IgD-negative memory B cell (primary cell): ENCODE results near the gene HIPK3. TPM values are rescaled to one million over a fixed set of nuclear protein-coding genes. Genes with fewer than 3 reads are reported as not detected.
"Not testable (repeated sequence)": the region's sequence is repeated elsewhere in the genome, so short reads cannot be mapped to it uniquely, and the experiment has no call there.

ENCODE experiments used
- H3K27ac Mint-ChIP-seq, 3 donors: one replicate each; pipeline ENCODE4 v1.8.0; 2020 to 2022; ENCODE audit warnings: mild to moderate bottlenecking in 3 of 3, mixed read lengths in 3 of 3, moderate library complexity in 1 of 3
- H3K27me3 Mint-ChIP-seq: one replicate; pipeline ENCODE4 v1.8.0; 2021; ENCODE audit warnings: mixed read lengths
- H3K36me3 Mint-ChIP-seq: one replicate; pipeline ENCODE4 v1.8.0; 2020; ENCODE audit warnings: mild to moderate bottlenecking, mixed read lengths
- H3K4me1 Mint-ChIP-seq, 3 donors: one replicate each; pipeline ENCODE4 v1.8.0; 2020 to 2022; ENCODE audit warnings: mixed read lengths in 3 of 3, mild to moderate bottlenecking in 1 of 3
- H3K4me3 Mint-ChIP-seq, 4 donors: one replicate each; pipeline ENCODE4 v1.8.0; 2020 to 2022; ENCODE audit warnings: mild to moderate bottlenecking in 4 of 4, mixed read lengths in 4 of 4, moderate library complexity in 3 of 4
- H3K9me3 Mint-ChIP-seq, 3 donors: one replicate each; pipeline ENCODE4 v1.8.0; 2020 to 2021; ENCODE audit warnings: mixed read lengths in 3 of 3, mild to moderate bottlenecking in 1 of 3
- polyA plus RNA-seq: library from polyadenylated mRNA; unstranded; fragments of 300-500 nt; fragmentation: Illumina TruSeq; gene quantifications from one replicate; pipeline ENCODE4 v1.2.3, GENCODE V29; 2021

HIPK3 gene
- polyA plus RNA-seq, 1 donor from 2014 or later: 26.9 TPM

- H3K36me3 Mint-ChIP-seq: peaks cover 5% of the 10 kb centered on the region
- no peaks in the 10 kb centered on the region for H3K9me3 Mint-ChIP-seq
- no peak overlapping the region for H3K4me3 Mint-ChIP-seq
- no peaks in the 10 kb centered on the region for H3K27me3 Mint-ChIP-seq
- no peak overlapping the region for H3K27ac Mint-ChIP-seq
- peaks cover 4 to 8% (median 6%) of the 10 kb centered on the region in 3 donors for H3K4me1 Mint-ChIP-seq
These were observed 77.4 kb downstream of the HIPK3 start for GRCh38 chr11:33334627-33335026.

- peaks cover 0 to 1% (median 0%) of the 10 kb centered on the region in 3 donors for H3K4me1 Mint-ChIP-seq
- no peak overlapping the region for H3K27ac Mint-ChIP-seq
- H3K9me3 Mint-ChIP-seq: no peaks in the 10 kb centered on the region
- H3K4me3 Mint-ChIP-seq: no peak overlapping the region
- peaks cover 12% of the 10 kb centered on the region for H3K36me3 Mint-ChIP-seq
- H3K27me3 Mint-ChIP-seq: no peaks in the 10 kb centered on the region
These were observed 82.1 kb downstream of the HIPK3 start for GRCh38 chr11:33339247-33339646.

GRCh38 chr11:33344611-33345010 is 87.4 kb downstream of the HIPK3 start:
- no peak overlapping the region for H3K27ac Mint-ChIP-seq
- H3K36me3 Mint-ChIP-seq: peaks cover 10% of the 10 kb centered on the region
- no peaks in the 10 kb centered on the region for H3K9me3 Mint-ChIP-seq
- H3K4me3 Mint-ChIP-seq: no peak overlapping the region
- peaks cover 6 to 17% (median 7%) of the 10 kb centered on the region in 3 donors for H3K4me1 Mint-ChIP-seq
- H3K27me3 Mint-ChIP-seq: no peaks in the 10 kb centered on the region

- H3K27ac Mint-ChIP-seq: peak overlapping the region in 2 of 3 donors; percentile 86 to 94
- H3K4me1 Mint-ChIP-seq: peaks cover 6 to 17% (median 7%) of the 10 kb centered on the region in 3 donors
- H3K4me3 Mint-ChIP-seq: peak overlapping the region in 1 of 4 donors; percentile 71
- H3K9me3 Mint-ChIP-seq: no peaks in the 10 kb centered on the region
- peaks cover 11% of the 10 kb centered on the region for H3K36me3 Mint-ChIP-seq
- no peaks in the 10 kb centered on the region for H3K27me3 Mint-ChIP-seq
These were observed 90.4 kb downstream of the HIPK3 start for GRCh38 chr11:33347490-33348125.

- no peaks in the 10 kb centered on the region for H3K27me3 Mint-ChIP-seq
- no peak overlapping the region for H3K27ac Mint-ChIP-seq
- H3K9me3 Mint-ChIP-seq: no peaks in the 10 kb centered on the region
- peaks cover 6 to 16% (median 7%) of the 10 kb centered on the region in 3 donors for H3K4me1 Mint-ChIP-seq
- H3K4me3 Mint-ChIP-seq: no peak overlapping the region
- H3K36me3 Mint-ChIP-seq: peaks cover 12% of the 10 kb centered on the region
These were observed 93.1 kb downstream of the HIPK3 start for GRCh38 chr11:33350287-33350686.

GRCh38 chr11:33358150-33358831 is 101.1 kb downstream of the HIPK3 start:
- Mint-ChIP-seq H3K36me3 (peaks cover under 1% of the 10 kb centered on the region), H3K9me3 (no peaks in the 10 kb centered on the region), H3K27ac (peak overlapping the region in 1 of 3 donors; percentile 78), H3K4me3 (no peak overlapping the region), H3K27me3 (no peaks in the 10 kb centered on the region), H3K4me1 (peaks cover 0 to 2% (median 1%) of the 10 kb centered on the region in 3 donors)

GRCh38 chr11:33360642-33361041 is 103.5 kb downstream of the HIPK3 start:
- peaks cover 4% of the 10 kb centered on the region for H3K27me3 Mint-ChIP-seq
- H3K9me3 Mint-ChIP-seq: no peaks in the 10 kb centered on the region
- no peak overlapping the region for H3K4me3 Mint-ChIP-seq
- no peaks in the 10 kb centered on the region for H3K36me3 Mint-ChIP-seq
- H3K4me1 Mint-ChIP-seq: peaks cover 0 to 2% (median 1%) of the 10 kb centered on the region in 3 donors
- H3K27ac Mint-ChIP-seq: no peak overlapping the region

GRCh38 chr11:33362051-33362910 is 105.1 kb downstream of the HIPK3 start:
- Mint-ChIP-seq H3K27ac (no peak overlapping the region), H3K36me3 (no peaks in the 10 kb centered on the region), H3K9me3 (no peaks in the 10 kb centered on the region), H3K4me3 (no peak overlapping the region), H3K4me1 (peaks cover 0 to 2% (median 1%) of the 10 kb centered on the region in 3 donors), H3K27me3 (peaks cover 4% of the 10 kb centered on the region)

- H3K27ac Mint-ChIP-seq: no peak overlapping the region
- H3K4me1 Mint-ChIP-seq: peaks cover 0 to 1% (median 0%) of the 10 kb centered on the region in 3 donors
- H3K36me3 Mint-ChIP-seq: peaks cover 2% of the 10 kb centered on the region
- no peak overlapping the region for H3K4me3 Mint-ChIP-seq
- peaks cover 4% of the 10 kb centered on the region for H3K27me3 Mint-ChIP-seq
- no peaks in the 10 kb centered on the region for H3K9me3 Mint-ChIP-seq
These were observed 109.7 kb downstream of the HIPK3 start for GRCh38 chr11:33366918-33367317.

GRCh38 chr11:33368475-33368874 is 111.3 kb downstream of the HIPK3 start:
- H3K4me1 Mint-ChIP-seq, H3K36me3 Mint-ChIP-seq, H3K9me3 Mint-ChIP-seq, H3K27ac Mint-ChIP-seq, H3K27me3 Mint-ChIP-seq, H3K4me3 Mint-ChIP-seq: not testable (repeated sequence)

GRCh38 chr11:33368931-33369330 is 111.8 kb downstream of the HIPK3 start:
- Mint-ChIP-seq H3K4me1 (no peaks in the 10 kb centered on the region), H3K27ac (no peak overlapping the region), H3K27me3 (peaks cover 6% of the 10 kb centered on the region), H3K36me3 (peaks cover 2% of the 10 kb centered on the region), H3K9me3 (no peaks in the 10 kb centered on the region), H3K4me3 (no peak overlapping the region)

GRCh38 chr11:33373636-33374035 is 116.5 kb downstream of the HIPK3 start:
- no peak overlapping the region for H3K4me3 Mint-ChIP-seq
- H3K36me3 Mint-ChIP-seq: peaks cover 6% of the 10 kb centered on the region
- H3K4me1 Mint-ChIP-seq: peaks cover 0 to 2% (median 0%) of the 10 kb centered on the region in 3 donors
- H3K9me3 Mint-ChIP-seq: no peaks in the 10 kb centered on the region
- H3K27ac Mint-ChIP-seq: no peak overlapping the region
- peaks cover 25% of the 10 kb centered on the region for H3K27me3 Mint-ChIP-seq

- Mint-ChIP-seq H3K27ac (no peak overlapping the region), H3K27me3 (peaks cover 34% of the 10 kb centered on the region), H3K4me3 (peak overlapping the region; percentile 60 to 90 (median 76))
These were observed 118.1 kb downstream of the HIPK3 start for GRCh38 chr11:33375236-33375635.

GRCh38 chr11:33375688-33376311 is 118.6 kb downstream of the HIPK3 start, which contains the start of gene KIAA1549L:
Gene KIAA1549L, plus strand, starts transcription at chr11:33376108.
- Mint-ChIP-seq H3K9me3 (no peaks in the 10 kb centered on the region), H3K4me1 (peaks cover 0 to 9% (median 6%) of the 10 kb centered on the region in 3 donors), H3K27ac (no peak within 1 kb of the TSS), H3K27me3 (peaks cover 34% of the 10 kb centered on the region), H3K36me3 (peaks cover 6% of the 10 kb centered on the region), H3K4me3 (peak within 1 kb of the TSS; percentile 60 to 90 (median 76))

More at GRCh38 chr11:33375236-33375635, 118.1 kb downstream of the HIPK3 start:
- Mint-ChIP-seq H3K36me3 (peaks cover 6% of the 10 kb centered on the region), H3K4me1 (peaks cover 0 to 9% (median 6%) of the 10 kb centered on the region in 3 donors), H3K9me3 (no peaks in the 10 kb centered on the region)
